Brain microvascular endothelial cell (primary cell): ENCODE results near the gene MDH2.

ENCODE experiments used
- DNase-seq: peaks from one replicate; pipeline ENCODE4 v3.0.0-alpha.2; 2020
- H3K27ac ChIP-seq: fragments of 250-450 bp; sonication (Bioruptor Pico); 2 replicates; pipeline ENCODE4 v1.5.1; 2020; ENCODE audit warnings: mild to moderate bottlenecking, moderate library complexity
- H3K27me3 ChIP-seq: fragments of 250-450 bp; sonication (Bioruptor Pico); replicated peaks from 2 replicates; pipeline ENCODE4 v1.5.1; 2020; ENCODE audit warnings: mild to moderate bottlenecking
- H3K36me3 ChIP-seq: fragments of 250-450 bp; sonication (Bioruptor Pico); replicated peaks from 2 replicates; pipeline ENCODE4 v1.5.1; 2020; ENCODE audit warnings: mild to moderate bottlenecking
- H3K4me3 ChIP-seq: 2 replicates; pipeline ENCODE4 v1.5.1; 2011; ENCODE audit warnings: low read depth, mild to moderate bottlenecking, control low read depth, low read length, moderate library complexity
- in situ Hi-C: cut with HindIII; loops from 2 replicates; pipeline ENCODE4 v1.10.0; 2017; ENCODE audit warnings: low sequenced_read_pairs, low pct_ligation_motif_present
- TF ChIP-seq, protein P1 (sequence below): IDR thresholded peaks from 2 replicates; pipeline ENCODE4 v1.5.1; 2011; ENCODE audit warnings: low read depth, mild to moderate bottlenecking, moderate library complexity, low read length, control low read depth, inconsistent platforms; ENCODE audit errors: missing control alignments

The MDH2 gene

DNA sequence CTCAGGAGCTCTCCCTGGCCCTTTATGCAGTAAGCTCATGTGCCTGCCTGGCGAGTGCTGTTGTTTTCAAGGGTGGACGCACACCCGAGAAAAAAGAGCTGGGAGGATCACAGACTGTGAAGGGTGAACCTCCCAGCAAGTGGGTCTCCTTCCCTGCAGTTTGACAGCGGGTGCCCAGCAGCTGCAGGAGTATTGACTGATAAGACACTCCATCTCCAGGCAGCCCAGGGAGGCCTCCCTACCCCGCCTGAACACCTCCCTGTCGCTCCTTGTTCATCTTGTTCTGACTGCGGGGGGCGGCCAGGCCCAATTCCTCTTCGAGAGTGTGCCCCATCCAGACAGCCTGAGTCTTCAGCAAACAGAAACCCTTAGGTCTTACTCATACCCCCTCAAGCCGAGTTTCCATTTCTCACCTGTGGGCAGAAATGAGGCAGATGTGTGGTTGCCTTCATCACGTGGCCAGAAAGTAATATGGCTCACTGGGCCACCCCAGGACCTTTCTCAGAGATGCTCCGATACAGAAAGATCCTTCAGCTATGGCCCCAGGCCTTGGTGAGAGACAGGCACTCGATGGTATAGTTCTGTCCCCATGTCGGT, 17.2 kb downstream of the MDH2 start:
- Histone ChIP-seq H3K4me3 (no peak overlapping the region), H3K36me3 (peaks cover 53% of the 10 kb centered on the region), H3K27ac (no peak overlapping the region), H3K27me3 (no peaks in the 10 kb centered on the region)
- in situ Hi-C loops, result no loop called here
- DNase-seq, result no peak
- TF ChIP-seq, protein P1, sequence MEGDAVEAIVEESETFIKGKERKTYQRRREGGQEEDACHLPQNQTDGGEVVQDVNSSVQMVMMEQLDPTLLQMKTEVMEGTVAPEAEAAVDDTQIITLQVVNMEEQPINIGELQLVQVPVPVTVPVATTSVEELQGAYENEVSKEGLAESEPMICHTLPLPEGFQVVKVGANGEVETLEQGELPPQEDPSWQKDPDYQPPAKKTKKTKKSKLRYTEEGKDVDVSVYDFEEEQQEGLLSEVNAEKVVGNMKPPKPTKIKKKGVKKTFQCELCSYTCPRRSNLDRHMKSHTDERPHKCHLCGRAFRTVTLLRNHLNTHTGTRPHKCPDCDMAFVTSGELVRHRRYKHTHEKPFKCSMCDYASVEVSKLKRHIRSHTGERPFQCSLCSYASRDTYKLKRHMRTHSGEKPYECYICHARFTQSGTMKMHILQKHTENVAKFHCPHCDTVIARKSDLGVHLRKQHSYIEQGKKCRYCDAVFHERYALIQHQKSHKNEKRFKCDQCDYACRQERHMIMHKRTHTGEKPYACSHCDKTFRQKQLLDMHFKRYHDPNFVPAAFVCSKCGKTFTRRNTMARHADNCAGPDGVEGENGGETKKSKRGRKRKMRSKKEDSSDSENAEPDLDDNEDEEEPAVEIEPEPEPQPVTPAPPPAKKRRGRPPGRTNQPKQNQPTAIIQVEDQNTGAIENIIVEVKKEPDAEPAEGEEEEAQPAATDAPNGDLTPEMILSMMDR, result no peak

GRCh38 chr7:76066716-76067503, 19.0 kb downstream of the MDH2 start:
- in situ Hi-C loops, result no loop called here
- TF ChIP-seq, protein P1, result no peak
- H3K27ac ChIP-seq, result peak overlapping the region; percentile 28
- H3K36me3 ChIP-seq, result peaks cover 40% of the 10 kb centered on the region
- no peaks in the 10 kb centered on the region for H3K27me3 ChIP-seq
- no peak for DNase-seq
- no peak overlapping the region for H3K4me3 ChIP-seq

GRCh38 chr7:76069238-76069638, 21.3 kb downstream of the MDH2 start:
- Histone ChIP-seq H3K36me3 (peaks cover 28% of the 10 kb centered on the region), H3K27me3 (no peaks in the 10 kb centered on the region), H3K27ac (no peak overlapping the region), H3K4me3 (no peak overlapping the region)
- in situ Hi-C loops, result no loop called here
- peak; percentile 73 for DNase-seq
- TF ChIP-seq, protein P1, result peak; percentile 72

GRCh38 chr7:76071316-76072242, 23.7 kb downstream of the MDH2 start:
- H3K4me3 ChIP-seq, result no peak overlapping the region
- no peaks in the 10 kb centered on the region for H3K27me3 ChIP-seq
- H3K36me3 ChIP-seq, result peaks cover 4% of the 10 kb centered on the region
- DNase-seq, result no peak
- no peak overlapping the region for H3K27ac ChIP-seq
- in situ Hi-C loops, result no loop called here
- TF ChIP-seq, protein P1, result no peak

GRCh38 chr7:76072243-76073148, 24.6 kb downstream of the MDH2 start:
- DNase-seq, result no peak
- in situ Hi-C loops, result no loop called here
- TF ChIP-seq, protein P1, result no peak

More at GRCh38 chr7:76072243-76073148, 24.6 kb downstream of the MDH2 start:
- no peak overlapping the region for H3K4me3 ChIP-seq
- H3K36me3 ChIP-seq, result no peaks in the 10 kb centered on the region
- H3K27me3 ChIP-seq, result no peaks in the 10 kb centered on the region
- H3K27ac ChIP-seq, result no peak overlapping the region
